Stimulated activated CD4-positive, alpha-beta T cell treated with anti-CD3 and anti-CD28 coated beads, Interleukin-4, amount 100 ng/mL, for 48 hours (primary cell): Measurements from ENCODE around the gene DDX56.

Experiments used
- DNase-seq, 2 donors: peaks; one replicate each; pipeline ENCODE4 v3.0.0-alpha.2; 2020; ENCODE audit warnings: low read depth in 2 of 2

DDX56 gene

GRCh38 chr7:44535348-44536064 is 38.2 kb downstream of the DDX56 start:
- no peak for DNase-seq

- peak; percentile 39 to 41 for DNase-seq
Observed at GRCh38 chr7:44534501-44534900, 39.2 kb downstream of the DDX56 start.

GRCh38 chr7:44534087-44534486 is 39.6 kb downstream of the DDX56 start:
- DNase-seq: no peak

- no peak for DNase-seq
Observed at GRCh38 chr7:44533301-44534055, 40.2 kb downstream of the DDX56 start.

GRCh38 chr7:44531421-44532380 is 42.0 kb downstream of the DDX56 start:
- no peak for DNase-seq

- no peak for DNase-seq
Observed at GRCh38 chr7:44530990-44531389, 42.7 kb downstream of the DDX56 start.

- DNase-seq: no peak
Observed at GRCh38 chr7:44524811-44525388, 48.8 kb downstream of the DDX56 start.

GRCh38 chr7:44522315-44522714 is 51.4 kb downstream of the DDX56 start:
- DNase-seq: no peak

- DNase-seq: no peak
Observed at GRCh38 chr7:44521347-44522095, 52.2 kb downstream of the DDX56 start.

- DNase-seq: no peak
Observed at GRCh38 chr7:44520574-44520973, 53.1 kb downstream of the DDX56 start.

- DNase-seq: no peak
Observed at GRCh38 chr7:44519546-44519945, 54.2 kb downstream of the DDX56 start.

- no peak for DNase-seq
Observed at GRCh38 chr7:44518761-44519160, 54.9 kb downstream of the DDX56 start.

- no peak for DNase-seq
Observed at GRCh38 chr7:44517175-44517574, 56.5 kb downstream of the DDX56 start.
